ENCODE results near the gene MRPS24. TPM values are rescaled to one million over a fixed set of nuclear protein-coding genes. Genes with fewer than 3 reads are reported as not detected.

Gene MRPS24
- total and polyA plus RNA-seq, 2 of the 13 experiments (the other 11 are each of a cell fraction or from before 2014, with no cell fraction given) = 135 to 162 TPM

DNA sequence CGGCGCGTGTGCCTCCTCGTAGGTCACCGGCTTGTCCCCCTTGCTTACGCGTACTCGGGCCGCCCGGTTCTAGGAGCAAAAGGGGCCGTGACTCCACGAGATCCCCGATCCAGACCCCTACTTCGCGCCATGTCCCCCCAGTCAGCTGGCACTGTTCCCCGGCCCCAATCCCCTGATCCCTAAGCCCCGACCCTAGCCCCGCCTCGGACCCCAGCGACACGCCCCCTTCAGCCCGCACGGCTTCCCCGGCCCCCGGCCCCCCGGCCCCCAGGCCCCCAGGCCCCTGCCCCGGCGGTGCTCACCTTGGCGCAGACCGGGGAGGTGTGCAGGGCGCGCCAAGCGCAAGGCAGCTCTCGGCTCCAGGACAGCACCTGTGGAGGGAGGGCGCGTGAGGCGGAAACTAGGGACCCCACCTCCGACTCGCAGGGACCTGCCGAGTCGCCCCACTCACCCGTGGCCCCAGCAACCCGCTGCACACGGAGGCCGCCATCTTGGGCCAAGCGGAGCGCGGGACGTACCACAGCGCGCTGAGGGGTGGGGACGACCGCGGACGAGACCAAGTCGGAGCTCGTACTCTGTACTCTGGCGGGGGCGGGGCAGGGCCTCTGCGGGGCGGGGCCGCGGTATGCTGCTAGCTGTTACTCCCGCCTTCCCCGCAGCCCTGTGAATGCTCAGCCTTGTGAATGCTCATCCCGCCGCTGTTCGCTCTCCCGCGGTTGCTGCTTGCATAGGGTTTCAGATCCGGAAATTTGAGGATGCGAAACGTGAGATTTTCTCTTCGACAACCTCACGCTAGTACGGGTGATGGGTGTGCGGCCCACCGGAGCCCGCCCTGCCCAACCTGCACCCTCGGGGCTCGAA lies at the start of gene MRPS24 (continued):
- TF ChIP-seq ZNF850 (CRISPR knock-in tag; conservative IDR thresholded peaks at IDR 0.05) (no peak), TEAD2 (CRISPR knock-in tag; IDR thresholded peaks at IDR 0.05) (no peak), ZFP62 (CRISPR knock-in tag; IDR thresholded peaks at IDR 0.05) (no peak), AKAP8 (CRISPR knock-in tag; IDR thresholded peaks at IDR 0.05) (no peak), BHLHE40 (IDR thresholded peaks at IDR 0.05; ENCODE audit: low read length) (peak; percentile 97), U2AF1 (optimal IDR thresholded peaks at IDR 0.05; ENCODE audit: low read depth, low read length) (no peak), SSRP1 (CRISPR knock-in tag; IDR thresholded peaks at IDR 0.05) (no peak), RCOR2 (CRISPR knock-in tag; IDR thresholded peaks at IDR 0.05) (no peak)
- TF ChIP-seq, protein P1, sequence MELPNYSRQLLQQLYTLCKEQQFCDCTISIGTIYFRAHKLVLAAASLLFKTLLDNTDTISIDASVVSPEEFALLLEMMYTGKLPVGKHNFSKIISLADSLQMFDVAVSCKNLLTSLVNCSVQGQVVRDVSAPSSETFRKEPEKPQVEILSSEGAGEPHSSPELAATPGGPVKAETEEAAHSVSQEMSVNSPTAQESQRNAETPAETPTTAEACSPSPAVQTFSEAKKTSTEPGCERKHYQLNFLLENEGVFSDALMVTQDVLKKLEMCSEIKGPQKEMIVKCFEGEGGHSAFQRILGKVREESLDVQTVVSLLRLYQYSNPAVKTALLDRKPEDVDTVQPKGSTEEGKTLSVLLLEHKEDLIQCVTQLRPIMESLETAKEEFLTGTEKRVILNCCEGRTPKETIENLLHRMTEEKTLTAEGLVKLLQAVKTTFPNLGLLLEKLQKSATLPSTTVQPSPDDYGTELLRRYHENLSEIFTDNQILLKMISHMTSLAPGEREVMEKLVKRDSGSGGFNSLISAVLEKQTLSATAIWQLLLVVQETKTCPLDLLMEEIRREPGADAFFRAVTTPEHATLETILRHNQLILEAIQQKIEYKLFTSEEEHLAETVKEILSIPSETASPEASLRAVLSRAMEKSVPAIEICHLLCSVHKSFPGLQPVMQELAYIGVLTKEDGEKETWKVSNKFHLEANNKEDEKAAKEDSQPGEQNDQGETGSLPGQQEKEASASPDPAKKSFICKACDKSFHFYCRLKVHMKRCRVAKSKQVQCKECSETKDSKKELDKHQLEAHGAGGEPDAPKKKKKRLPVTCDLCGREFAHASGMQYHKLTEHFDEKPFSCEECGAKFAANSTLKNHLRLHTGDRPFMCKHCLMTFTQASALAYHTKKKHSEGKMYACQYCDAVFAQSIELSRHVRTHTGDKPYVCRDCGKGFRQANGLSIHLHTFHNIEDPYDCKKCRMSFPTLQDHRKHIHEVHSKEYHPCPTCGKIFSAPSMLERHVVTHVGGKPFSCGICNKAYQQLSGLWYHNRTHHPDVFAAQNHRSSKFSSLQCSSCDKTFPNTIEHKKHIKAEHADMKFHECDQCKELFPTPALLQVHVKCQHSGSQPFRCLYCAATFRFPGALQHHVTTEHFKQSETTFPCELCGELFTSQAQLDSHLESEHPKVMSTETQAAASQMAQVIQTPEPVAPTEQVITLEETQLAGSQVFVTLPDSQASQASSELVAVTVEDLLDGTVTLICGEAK (IDR thresholded peaks at IDR 0.05) = no peak
- TF ChIP-seq, protein P1 (CRISPR knock-in tag; IDR thresholded peaks at IDR 0.05) = peak; percentile 71
- TF ChIP-seq, protein P2, sequence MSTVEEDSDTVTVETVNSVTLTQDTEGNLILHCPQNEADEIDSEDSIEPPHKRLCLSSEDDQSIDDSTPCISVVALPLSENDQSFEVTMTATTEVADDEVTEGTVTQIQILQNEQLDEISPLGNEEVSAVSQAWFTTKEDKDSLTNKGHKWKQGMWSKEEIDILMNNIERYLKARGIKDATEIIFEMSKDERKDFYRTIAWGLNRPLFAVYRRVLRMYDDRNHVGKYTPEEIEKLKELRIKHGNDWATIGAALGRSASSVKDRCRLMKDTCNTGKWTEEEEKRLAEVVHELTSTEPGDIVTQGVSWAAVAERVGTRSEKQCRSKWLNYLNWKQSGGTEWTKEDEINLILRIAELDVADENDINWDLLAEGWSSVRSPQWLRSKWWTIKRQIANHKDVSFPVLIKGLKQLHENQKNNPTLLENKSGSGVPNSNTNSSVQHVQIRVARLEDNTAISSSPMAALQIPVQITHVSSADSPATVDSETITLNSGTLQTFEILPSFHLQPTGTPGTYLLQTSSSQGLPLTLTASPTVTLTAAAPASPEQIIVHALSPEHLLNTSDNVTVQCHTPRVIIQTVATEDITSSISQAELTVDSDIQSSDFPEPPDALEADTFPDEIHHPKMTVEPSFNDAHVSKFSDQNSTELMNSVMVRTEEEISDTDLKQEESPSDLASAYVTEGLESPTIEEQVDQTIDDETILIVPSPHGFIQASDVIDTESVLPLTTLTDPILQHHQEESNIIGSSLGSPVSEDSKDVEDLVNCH (CRISPR knock-in tag; IDR thresholded peaks at IDR 0.05) = no peak
- TF ChIP-seq, protein P3, sequence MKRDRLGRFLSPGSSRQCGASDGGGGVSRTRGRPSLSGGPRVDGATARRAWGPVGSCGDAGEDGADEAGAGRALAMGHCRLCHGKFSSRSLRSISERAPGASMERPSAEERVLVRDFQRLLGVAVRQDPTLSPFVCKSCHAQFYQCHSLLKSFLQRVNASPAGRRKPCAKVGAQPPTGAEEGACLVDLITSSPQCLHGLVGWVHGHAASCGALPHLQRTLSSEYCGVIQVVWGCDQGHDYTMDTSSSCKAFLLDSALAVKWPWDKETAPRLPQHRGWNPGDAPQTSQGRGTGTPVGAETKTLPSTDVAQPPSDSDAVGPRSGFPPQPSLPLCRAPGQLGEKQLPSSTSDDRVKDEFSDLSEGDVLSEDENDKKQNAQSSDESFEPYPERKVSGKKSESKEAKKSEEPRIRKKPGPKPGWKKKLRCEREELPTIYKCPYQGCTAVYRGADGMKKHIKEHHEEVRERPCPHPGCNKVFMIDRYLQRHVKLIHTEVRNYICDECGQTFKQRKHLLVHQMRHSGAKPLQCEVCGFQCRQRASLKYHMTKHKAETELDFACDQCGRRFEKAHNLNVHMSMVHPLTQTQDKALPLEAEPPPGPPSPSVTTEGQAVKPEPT (CRISPR knock-in tag; IDR thresholded peaks at IDR 0.05; ENCODE audit: low read depth) = no peak
- TF ChIP-seq, protein P4, sequence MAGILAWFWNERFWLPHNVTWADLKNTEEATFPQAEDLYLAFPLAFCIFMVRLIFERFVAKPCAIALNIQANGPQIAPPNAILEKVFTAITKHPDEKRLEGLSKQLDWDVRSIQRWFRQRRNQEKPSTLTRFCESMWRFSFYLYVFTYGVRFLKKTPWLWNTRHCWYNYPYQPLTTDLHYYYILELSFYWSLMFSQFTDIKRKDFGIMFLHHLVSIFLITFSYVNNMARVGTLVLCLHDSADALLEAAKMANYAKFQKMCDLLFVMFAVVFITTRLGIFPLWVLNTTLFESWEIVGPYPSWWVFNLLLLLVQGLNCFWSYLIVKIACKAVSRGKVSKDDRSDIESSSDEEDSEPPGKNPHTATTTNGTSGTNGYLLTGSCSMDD (CRISPR knock-in tag; IDR thresholded peaks at IDR 0.05) = no peak
- TF ChIP-seq, protein P5, sequence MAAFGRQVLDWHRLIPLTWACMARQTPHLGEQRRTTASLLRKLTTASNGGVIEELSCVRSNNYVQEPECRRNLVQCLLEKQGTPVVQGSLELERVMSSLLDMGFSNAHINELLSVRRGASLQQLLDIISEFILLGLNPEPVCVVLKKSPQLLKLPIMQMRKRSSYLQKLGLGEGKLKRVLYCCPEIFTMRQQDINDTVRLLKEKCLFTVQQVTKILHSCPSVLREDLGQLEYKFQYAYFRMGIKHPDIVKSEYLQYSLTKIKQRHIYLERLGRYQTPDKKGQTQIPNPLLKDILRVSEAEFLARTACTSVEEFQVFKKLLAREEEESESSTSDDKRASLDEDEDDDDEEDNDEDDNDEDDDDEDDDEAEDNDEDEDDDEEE (CRISPR knock-in tag; IDR thresholded peaks at IDR 0.05) = no peak

All from HepG2 (cell line).